Measurements from ENCODE around the gene TATDN2. TPM values are rescaled to one million over a fixed set of nuclear protein-coding genes. Genes with fewer than 3 reads are reported as not detected.

Gene TATDN2, protein sequence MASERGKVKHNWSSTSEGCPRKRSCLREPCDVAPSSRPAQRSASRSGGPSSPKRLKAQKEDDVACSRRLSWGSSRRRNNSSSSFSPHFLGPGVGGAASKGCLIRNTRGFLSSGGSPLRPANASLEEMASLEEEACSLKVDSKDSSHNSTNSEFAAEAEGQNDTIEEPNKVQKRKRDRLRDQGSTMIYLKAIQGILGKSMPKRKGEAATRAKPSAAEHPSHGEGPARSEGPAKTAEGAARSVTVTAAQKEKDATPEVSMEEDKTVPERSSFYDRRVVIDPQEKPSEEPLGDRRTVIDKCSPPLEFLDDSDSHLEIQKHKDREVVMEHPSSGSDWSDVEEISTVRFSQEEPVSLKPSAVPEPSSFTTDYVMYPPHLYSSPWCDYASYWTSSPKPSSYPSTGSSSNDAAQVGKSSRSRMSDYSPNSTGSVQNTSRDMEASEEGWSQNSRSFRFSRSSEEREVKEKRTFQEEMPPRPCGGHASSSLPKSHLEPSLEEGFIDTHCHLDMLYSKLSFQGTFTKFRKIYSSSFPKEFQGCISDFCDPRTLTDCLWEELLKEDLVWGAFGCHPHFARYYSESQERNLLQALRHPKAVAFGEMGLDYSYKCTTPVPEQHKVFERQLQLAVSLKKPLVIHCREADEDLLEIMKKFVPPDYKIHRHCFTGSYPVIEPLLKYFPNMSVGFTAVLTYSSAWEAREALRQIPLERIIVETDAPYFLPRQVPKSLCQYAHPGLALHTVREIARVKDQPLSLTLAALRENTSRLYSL
- total RNA-seq, result 31.7 TPM

- intact Hi-C loops (cut with DNase I), result no loop called here
- ATAC-seq, result peak; percentile 99
- peak; percentile 98 for DNase-seq (ENCODE audit: low spot score)
Measured at GRCh38 chr3:10248184-10248983, at the start of gene TATDN2. TSS of gene TATDN2 (plus strand) at chr3:10248459. CDS start at chr3:10249201, 742 bp downstream.

- intact Hi-C loops (cut with DNase I), result no loop called here
- no peak for DNase-seq (ENCODE audit: low spot score)
- ATAC-seq, result peak; percentile 36
Measured at GRCh38 chr3:10198761-10199649, 49.3 kb upstream of the TATDN2 start.

GRCh38 chr3:10204921-10205320 lies 43.3 kb upstream of the TATDN2 start:
- ATAC-seq, result no peak
- DNase-seq (ENCODE audit: low spot score), result no peak
- intact Hi-C loops (cut with DNase I), result no loop called here

DNA sequence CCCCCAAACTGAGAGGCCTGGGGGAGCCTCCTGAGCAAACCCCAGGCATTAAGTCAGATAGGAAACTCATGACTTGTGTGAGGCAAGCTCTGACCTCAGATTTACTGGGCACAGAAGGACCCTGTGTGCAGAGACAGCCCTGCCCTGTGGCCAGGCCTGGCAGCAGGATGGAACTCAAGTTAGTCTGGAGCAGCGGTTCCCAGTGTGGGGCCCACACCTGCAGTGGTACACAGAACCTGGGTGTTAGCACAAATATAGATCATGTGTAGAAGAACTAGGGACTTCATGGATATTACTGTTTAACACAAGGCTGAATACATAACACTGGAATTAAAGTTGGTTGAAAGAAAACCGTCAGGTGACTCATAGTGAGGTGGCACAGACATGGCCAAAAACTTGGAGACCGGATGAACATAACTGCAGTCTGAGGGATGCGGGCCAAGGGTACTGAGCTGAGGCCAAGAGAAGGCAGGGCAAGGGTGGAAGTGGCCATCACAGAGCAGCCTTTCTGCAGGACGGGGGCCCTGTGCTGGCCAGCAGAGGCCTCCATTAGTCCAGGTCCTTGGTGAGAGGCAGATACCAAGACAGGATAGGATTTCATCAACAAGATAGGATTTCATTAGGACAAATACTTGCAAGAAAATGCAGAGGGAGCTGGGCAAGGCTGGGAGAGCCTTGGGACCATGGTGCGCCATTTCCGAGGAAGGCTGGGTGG lies 42.7 kb upstream of the TATDN2 start:
- ATAC-seq (peak; percentile 60), DNase-seq (ENCODE audit: low spot score) (no peak)
- intact Hi-C loops (cut with DNase I), result no loop called here

GRCh38 chr3:10206166-10206511 lies 42.1 kb upstream of the TATDN2 start:
- ATAC-seq (no peak), DNase-seq (ENCODE audit: low spot score) (no peak)
- intact Hi-C loops (cut with DNase I), result no loop called here

- no peak for DNase-seq (ENCODE audit: low spot score)
- intact Hi-C loops (cut with DNase I), result no loop called here
- no peak for ATAC-seq
Measured at GRCh38 chr3:10213156-10213792, 35.0 kb upstream of the TATDN2 start.

DNA sequence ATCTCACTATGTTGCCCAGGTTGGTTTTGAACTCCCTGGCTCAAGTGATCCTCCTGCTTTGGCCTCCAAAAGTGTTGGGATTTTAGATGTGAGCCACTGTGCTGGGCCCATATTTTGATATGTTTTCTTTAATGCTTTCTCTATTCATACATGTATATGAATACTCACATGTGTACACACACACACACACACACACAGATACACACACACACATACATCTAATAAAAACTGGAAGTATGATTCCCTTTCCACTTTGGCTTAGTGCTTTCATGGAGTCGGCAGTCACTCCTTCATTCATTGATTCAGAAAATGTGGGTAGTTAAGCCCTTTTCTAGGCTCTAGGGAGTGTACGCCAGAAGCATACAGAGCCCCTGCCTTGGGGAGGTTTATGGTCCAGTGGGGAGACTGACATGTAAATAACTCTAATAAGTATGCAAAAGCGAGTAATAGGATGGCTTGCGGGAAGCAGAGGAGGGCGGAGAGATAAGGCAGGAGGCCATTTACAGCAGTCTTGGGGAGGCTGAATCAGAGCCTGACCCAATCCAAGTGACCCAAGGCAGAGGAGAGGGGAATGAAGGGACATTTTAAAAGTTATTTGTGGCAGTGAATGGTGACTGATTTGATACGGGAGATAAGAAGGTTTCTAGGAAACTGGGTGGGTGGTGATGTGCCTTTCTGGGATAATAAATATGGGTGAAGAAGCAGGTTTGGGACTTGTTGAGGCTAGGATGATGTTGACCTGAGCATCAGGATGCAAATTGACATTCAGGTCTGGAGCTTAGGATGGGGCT lies 32.5 kb upstream of the TATDN2 start:
- ATAC-seq (no peak), DNase-seq (ENCODE audit: low spot score) (no peak)
- intact Hi-C loops (cut with DNase I), result no loop called here

DNA sequence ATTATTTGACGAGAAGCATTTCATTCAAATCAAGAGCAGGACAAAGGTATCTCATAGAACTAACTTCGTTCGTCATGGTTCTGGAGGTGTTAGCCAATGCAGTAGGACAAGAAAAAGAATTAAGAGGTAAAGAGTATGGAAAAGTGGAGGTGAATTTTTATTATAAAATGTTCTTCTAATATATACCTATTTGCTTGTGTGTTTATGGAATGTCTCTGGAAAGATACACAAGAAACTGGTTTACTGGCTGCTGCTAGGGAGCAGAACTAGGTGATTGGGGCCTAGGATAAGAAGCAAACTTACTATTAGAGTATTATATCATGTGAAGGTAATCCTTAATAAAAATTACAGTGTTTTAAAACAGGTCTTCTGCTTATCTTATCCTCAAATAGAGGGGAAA lies 30.9 kb upstream of the TATDN2 start:
- intact Hi-C loops (cut with DNase I), result no loop called here
- DNase-seq (ENCODE audit: low spot score), result no peak
- no peak for ATAC-seq

DNA sequence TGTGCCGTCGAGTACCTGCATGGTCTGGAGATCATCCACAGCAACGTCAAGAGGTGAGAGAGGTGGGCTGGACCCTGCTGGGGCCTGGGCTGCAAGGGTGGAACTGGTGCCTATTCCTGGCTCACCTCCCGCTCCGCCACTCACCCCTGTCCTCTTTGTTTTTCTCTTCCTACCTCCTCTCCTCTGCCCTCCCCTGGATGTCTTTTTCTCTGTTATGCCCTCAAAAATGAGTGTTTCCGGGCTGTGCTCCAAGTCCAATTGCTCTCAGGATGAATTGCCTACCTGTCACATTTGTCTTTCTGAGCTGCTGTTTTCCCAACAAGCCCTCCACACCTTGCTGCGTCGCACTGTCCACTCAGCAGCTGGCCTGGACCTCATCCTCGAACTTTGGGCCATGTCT lies 28.5 kb upstream of the TATDN2 start:
- ATAC-seq (no peak), DNase-seq (ENCODE audit: low spot score) (no peak)
- intact Hi-C loops (cut with DNase I), result no loop called here

- DNase-seq (ENCODE audit: low spot score), result no peak
- ATAC-seq, result no peak
- intact Hi-C loops (cut with DNase I), result no loop called here
Measured at GRCh38 chr3:10223676-10224639, 24.3 kb upstream of the TATDN2 start.

DNA sequence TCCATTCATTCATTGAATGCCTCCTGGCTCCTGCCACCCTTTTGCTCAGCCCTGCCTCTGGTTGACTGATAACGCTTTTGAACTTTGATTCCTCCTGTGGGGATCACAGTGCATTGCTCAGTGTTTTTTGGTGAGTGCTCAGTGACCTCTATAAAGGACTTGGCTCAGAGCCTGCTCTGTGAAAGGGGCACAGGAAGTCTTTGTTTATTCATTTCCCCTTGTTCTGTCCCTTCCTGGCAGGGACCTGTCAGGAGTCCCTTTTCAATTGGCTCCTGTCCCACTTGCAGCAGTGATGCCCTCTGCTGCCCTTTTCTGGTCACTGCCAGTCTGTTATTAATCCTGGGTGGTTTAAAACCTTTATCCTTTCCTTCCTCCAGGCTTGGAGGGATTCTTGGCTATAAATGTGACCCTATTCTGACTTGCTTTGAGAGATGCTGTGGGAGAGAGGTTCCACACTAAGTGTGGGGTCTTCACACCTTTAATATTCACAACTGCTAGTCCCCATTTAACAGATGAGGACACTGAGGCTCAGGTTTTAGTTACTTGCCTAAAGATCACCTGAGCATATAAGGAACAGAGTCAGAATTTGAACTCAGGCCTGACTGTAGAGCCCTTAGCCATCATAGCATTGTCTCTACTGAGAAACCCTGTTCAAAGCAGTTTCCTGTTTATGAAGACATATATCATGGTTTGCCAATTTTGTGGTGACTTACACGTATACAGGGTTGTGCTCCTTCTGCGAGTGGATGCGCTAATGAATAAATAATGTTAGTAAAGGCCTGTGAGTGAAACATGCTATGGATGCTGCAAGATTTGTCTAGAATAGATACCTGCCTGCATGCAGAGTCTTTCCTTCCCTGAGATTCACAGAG lies 23.2 kb upstream of the TATDN2 start:
- intact Hi-C loops (cut with DNase I), result no loop called here

DNA sequence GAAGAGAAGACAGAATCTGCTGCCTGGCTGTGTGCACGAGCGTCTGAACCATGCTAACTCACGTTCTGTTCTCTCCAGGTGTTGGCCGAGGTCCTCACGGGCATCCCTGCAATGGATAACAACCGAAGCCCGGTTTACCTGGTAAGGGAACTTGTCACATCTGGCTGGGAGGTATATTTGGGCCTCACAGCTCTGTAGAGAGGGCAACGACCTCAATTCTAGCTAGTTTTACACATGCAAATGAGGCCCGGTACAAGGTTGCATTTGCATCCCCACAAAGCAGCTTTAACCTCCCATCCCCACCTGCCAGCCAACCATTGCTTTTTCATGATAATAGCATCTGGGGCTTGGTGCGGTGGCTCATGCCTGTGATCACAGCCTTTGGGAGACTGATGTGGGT lies 22.0 kb upstream of the TATDN2 start:
- intact Hi-C loops (cut with DNase I), result no loop called here

More for the DNA sequence above, 23.2 kb upstream of the TATDN2 start:
- DNase-seq (ENCODE audit: low spot score), result peak; percentile 80
- ATAC-seq, result peak; percentile 87

GRCh38 chr3:10228248-10228950 lies 19.9 kb upstream of the TATDN2 start:
- intact Hi-C loops (cut with DNase I), result no loop called here
- DNase-seq (ENCODE audit: low spot score), result no peak
- ATAC-seq, result peak; percentile 39

More for the DNA sequence above, 22.0 kb upstream of the TATDN2 start:
- DNase-seq (ENCODE audit: low spot score) (no peak), ATAC-seq (no peak)

DNA sequence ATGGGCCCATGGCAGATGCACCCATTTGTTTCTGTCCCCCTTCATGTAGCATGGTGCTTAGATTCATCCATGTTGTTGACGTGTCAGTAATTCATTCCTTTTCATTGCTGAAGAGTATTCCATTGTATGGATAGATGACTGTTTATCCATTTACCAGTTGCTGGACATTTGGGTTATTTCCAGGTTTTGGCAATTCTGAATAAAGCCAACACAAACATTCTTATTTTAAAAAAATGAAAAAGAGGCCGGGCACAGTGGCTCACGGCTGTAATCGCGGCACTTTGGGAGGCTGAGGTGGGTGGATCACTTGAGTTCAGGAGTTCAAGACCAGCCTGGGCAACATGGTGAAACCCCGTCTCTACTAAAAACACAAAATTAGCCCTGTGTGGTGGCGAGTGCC lies 18.7 kb upstream of the TATDN2 start:
- DNase-seq (ENCODE audit: low spot score) (no peak), ATAC-seq (no peak)
- intact Hi-C loops (cut with DNase I), result no loop called here

Data from sciatic nerve (tissue), 2 donors.